ENCODE measurements around the gene KREMEN1.

The KREMEN1 gene

DNA sequence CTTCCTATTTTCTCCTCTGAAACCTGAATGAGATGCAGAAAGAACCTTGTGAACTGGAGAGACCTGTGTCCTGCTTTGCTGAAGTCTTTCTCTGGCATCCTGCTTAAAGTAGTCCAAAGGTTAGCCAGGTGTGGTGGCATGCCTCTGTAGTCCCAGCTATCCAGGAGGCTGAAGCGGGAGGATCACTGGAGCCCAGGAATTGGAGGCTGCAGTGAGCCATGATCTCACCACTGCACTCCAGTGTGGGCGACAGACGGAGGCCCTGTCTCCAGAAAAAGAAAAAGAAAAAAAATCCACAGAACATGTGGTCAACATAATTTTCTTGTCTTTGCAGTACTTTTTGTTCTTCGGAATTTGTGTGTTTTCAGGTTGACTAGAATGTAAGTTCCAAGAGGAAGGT lies 2.3 kb upstream of the KREMEN1 start:
- peak overlapping the region; percentile 95 for H3K27ac ChIP-seq
- TF ChIP-seq, protein P1, sequence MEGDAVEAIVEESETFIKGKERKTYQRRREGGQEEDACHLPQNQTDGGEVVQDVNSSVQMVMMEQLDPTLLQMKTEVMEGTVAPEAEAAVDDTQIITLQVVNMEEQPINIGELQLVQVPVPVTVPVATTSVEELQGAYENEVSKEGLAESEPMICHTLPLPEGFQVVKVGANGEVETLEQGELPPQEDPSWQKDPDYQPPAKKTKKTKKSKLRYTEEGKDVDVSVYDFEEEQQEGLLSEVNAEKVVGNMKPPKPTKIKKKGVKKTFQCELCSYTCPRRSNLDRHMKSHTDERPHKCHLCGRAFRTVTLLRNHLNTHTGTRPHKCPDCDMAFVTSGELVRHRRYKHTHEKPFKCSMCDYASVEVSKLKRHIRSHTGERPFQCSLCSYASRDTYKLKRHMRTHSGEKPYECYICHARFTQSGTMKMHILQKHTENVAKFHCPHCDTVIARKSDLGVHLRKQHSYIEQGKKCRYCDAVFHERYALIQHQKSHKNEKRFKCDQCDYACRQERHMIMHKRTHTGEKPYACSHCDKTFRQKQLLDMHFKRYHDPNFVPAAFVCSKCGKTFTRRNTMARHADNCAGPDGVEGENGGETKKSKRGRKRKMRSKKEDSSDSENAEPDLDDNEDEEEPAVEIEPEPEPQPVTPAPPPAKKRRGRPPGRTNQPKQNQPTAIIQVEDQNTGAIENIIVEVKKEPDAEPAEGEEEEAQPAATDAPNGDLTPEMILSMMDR (conservative IDR thresholded peaks at IDR 0.05; ENCODE audit: low read depth) = no peak
- POLR2A ChIA-PET (ENCODE audit: low non-redundant PET) = no interaction called here
- DNase-seq (ENCODE audit: low spot score) = no peak
- CTCF ChIA-PET = no interaction called here

DNA sequence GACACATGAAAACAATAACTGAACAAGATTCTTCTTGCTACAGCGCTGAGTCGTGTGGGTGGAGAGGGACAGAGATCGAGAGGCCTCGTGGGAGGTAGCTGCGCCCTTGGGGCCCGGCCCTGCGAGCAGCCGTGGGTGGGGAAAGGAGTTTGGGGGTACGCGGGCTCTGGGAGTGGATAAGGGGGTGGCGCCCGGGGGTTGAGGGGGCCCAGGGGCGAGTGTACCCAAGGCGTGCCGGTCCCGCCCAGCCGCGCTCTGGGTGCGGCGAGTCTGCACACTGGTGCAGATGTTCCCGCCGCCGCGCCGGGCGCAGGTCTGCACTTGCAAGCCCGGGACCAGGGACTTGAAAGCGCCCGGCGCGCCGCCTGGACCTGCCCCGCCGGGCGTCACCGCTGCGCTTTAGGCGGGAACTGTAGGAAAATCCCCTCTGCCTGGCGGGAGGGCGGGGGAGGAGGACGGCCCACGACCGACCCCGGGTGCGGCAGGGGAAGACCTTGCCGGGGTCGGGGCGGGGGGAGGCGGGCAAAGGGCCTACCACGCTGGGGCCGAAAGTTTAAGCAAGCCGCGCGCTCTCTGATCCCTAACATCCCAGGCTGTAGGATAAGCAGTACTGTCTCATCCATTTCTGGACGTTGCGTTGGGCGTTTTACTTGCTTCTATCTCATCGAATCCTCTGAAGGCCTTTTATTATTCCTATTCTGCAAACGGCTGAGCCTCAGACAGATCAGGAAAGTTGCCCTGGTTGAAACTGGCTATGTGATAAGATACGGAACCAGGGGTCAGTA lies 1.4 kb upstream of the KREMEN1 start:
- ChIA-PET CTCF (no interaction called here), POLR2A (ENCODE audit: low non-redundant PET) (no interaction called here)
- H3K27ac ChIP-seq = peak overlapping the region; percentile 95
- DNase-seq (ENCODE audit: low spot score) = peak; percentile 64
- TF ChIP-seq, protein P1 (conservative IDR thresholded peaks at IDR 0.05; ENCODE audit: low read depth) = no peak

DNA sequence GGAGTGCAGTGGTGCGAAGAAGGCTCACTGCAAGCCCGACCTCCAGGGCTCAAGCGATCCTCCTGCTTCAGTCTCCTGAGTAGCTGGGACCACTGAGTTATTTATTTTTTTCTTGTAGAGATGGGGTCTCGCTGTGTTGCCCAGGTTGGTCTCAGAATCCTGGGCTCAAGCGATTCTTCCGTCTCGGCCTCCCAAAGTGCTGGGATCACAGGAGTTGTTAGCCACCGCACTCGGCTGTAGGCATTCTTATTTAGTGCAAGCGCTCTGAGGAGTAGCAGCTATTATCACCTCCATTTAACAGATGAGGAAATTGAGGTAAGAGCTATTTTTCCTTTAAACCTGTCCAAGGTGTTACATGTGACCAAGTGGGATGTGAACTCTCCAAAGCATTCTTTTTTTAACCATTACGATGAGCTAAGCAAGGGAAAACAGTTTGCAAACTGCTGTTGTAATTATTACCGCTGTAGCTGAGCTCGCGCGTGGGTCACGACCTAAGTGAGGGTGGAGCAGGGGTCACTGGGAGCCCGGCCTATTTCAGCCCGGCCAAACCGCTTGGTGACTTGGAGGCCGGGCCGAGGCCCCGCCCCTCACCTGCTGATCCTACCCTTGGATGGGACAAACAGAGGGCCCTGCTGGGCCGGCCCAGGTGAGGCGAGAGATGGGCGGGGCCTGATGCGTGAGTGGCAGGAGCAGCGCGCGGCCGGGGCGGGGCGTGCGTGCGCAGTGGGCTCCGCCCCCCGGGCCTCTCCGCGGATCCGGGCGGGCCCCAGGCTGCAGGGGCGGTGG lies 449 bp upstream of the KREMEN1 start:
- CTCF ChIA-PET = interaction anchor here (0.6 kb wide), 1 partner anchor 1032 kb away, joined by 3 read pairs; no protein-coding TSS in a partner anchor
- H3K27ac ChIP-seq = peak overlapping the region; percentile 95
- POLR2A ChIA-PET (ENCODE audit: low non-redundant PET) = no interaction called here
- TF ChIP-seq, protein P1 (conservative IDR thresholded peaks at IDR 0.05; ENCODE audit: low read depth) = no peak
- peak; percentile 92 for DNase-seq (ENCODE audit: low spot score)

DNA sequence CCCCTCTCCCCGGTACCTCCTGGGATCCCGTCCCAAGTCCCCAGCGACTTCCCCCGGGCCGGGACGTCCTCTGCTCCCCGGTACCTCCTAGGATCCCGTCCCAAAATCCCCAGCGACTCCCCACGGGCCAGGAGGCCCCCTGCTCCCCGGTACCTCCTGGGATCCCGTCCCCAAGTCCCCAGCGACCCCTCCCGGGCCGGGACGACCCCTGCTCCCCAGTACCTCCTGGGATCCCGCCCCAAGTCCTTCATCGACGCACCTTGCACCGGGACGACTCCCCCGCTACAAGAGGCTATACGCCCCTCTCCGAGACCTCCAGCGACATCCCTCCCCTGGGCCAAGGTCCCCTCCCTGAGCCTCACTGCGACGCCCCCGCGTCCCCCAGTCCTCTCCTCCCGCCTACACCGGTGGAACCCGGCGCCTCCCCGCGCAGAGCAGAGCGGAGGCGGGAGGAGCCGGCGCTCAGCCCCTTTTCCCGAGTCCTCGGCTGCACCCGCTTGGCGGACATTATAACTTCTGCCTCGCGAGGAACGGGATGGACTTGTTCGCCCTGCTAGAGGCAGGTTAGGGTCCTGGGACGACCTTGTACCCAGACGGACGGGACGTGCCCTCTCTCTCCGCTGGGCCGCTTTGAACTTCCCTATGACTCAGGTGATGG lies 912 bp downstream of the KREMEN1 start:
- ChIA-PET CTCF (no interaction called here), POLR2A (ENCODE audit: low non-redundant PET) (no interaction called here)
- TF ChIP-seq, protein P1 (conservative IDR thresholded peaks at IDR 0.05; ENCODE audit: low read depth) = no peak
- H3K27ac ChIP-seq = peak overlapping the region; percentile 95
- peak; percentile 9 for DNase-seq (ENCODE audit: low spot score)

GRCh38 chr22:29074276-29074772 lies 1.5 kb downstream of the KREMEN1 start:
- TF ChIP-seq, protein P1 (conservative IDR thresholded peaks at IDR 0.05; ENCODE audit: low read depth) = no peak
- H3K27ac ChIP-seq = peak overlapping the region; percentile 95
- no peak for DNase-seq (ENCODE audit: low spot score)
- CTCF ChIA-PET = no interaction called here
- POLR2A ChIA-PET (ENCODE audit: low non-redundant PET) = no interaction called here

Measured in RWPE1 (cell line).